ENCODE data around the gene GORASP1.

DNA sequence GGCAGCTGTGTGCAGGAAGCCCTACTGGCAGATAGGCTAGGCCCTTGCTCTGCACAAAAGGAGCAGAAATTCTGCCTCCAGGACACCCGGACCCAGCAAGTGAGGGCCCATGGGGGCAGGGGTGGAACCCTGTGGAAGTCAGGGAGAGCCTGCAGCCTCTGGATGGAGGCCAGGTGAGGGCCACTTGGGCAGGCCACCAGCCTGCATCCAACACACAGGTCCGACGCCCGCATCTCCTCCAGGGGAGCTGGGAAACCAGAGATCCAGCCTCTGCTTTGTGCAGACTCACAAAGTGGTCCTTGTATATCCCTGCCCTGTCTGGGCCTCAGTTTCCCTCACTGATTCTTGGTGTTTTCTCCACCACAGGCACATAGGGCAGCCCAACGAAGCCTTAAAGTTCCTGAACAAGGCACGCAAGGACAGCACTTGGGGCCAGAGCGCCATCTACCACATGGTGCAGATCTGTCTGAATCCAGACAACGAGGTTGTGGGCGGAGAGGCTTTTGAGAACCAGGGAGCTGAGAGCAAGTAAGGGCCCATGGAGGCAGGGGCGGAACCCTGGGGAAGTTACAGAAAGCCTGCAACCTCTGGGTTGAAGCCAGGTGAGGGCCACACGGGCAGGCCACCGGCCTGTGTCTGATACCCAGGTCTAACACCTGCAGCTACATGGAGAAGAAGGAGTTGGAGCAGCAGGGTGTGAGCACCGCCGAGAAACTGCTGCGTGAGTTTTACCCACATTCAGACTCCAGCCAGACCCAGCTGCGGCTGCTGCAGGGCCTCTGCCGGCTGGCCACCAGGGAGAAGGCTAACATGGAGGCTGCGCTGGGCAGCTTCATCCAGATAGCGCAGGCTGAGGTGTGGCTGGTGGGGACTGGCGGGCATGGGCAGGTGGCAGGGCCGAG lies 29.4 kb upstream of the GORASP1 start:
- TF ChIP-seq, protein P1, sequence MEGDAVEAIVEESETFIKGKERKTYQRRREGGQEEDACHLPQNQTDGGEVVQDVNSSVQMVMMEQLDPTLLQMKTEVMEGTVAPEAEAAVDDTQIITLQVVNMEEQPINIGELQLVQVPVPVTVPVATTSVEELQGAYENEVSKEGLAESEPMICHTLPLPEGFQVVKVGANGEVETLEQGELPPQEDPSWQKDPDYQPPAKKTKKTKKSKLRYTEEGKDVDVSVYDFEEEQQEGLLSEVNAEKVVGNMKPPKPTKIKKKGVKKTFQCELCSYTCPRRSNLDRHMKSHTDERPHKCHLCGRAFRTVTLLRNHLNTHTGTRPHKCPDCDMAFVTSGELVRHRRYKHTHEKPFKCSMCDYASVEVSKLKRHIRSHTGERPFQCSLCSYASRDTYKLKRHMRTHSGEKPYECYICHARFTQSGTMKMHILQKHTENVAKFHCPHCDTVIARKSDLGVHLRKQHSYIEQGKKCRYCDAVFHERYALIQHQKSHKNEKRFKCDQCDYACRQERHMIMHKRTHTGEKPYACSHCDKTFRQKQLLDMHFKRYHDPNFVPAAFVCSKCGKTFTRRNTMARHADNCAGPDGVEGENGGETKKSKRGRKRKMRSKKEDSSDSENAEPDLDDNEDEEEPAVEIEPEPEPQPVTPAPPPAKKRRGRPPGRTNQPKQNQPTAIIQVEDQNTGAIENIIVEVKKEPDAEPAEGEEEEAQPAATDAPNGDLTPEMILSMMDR (IDR thresholded peaks at IDR 0.05) = no peak
- TF ChIP-seq POLR2AphosphoS5 (IDR thresholded peaks at IDR 0.05; ENCODE audit: low read depth, low read length) = no peak
- no peak for TF ChIP-seq REST (IDR thresholded peaks at IDR 0.05; ENCODE audit: insufficient read depth in 1 of 2, low read depth in 2 of 2, low read length in 1 of 2)
- no peak for TF ChIP-seq SIN3A (IDR thresholded peaks at IDR 0.05; ENCODE audit: borderline replicate concordance, insufficient read depth, low read depth, low read length)
- no peak for TF ChIP-seq TCF7L2 (IDR thresholded peaks at IDR 0.05; ENCODE audit: low read depth, low read length)
